Measurements from ENCODE around the gene PANK4. TPM values are rescaled to one million over a fixed set of nuclear protein-coding genes. Genes with fewer than 3 reads are reported as not detected.

Gene PANK4
- polyA plus RNA-seq, 1 experiment: 10.9 TPM

DNA sequence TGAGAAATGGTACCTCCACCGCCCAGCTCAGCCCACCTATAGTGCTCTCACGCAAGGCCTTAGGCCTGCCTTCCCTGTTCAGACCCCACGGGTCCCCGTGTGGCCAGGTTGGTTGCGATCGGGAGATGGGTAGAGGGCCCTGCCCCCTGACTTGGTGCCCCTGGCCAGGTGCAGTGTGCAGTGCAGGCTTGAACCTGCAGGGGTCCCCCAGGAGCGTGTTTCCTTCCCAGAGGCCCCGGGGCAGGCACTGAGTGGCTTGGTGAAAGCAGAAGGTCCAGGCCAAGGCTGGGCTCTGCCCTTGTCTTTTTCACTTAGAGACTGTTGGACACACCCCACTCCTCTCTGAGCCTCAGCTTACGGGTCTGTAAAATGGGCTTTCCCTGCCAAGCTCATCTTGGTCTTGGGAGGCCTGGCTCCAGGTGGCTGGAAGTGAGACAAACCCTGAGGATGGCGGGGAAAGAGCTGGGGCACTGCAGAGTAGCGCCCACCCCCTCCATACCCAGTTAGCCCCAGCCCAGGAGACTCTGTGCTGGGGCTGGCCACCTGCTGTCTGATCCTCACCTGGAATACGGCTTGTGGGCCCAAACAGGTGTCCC, 13.0 kb upstream of the PANK4 start:
- H3K27ac ChIP-seq (ENCODE audit: low read depth, low read length): no peak overlapping the region
- H3K4me3 ChIP-seq (ENCODE audit: low read depth, low read length): no peak overlapping the region
- ChIA-PET CTCF (no interaction called here), POLR2A (no interaction called here)
- DNase-seq (ENCODE audit: low read depth, low spot score): no peak
- H3K9me3 ChIP-seq (ENCODE audit: control insufficient read depth, insufficient read depth, low read length): no peaks in the 10 kb centered on the region; the same call in 1 of the 2 replicates
- TF ChIP-seq, protein P1, sequence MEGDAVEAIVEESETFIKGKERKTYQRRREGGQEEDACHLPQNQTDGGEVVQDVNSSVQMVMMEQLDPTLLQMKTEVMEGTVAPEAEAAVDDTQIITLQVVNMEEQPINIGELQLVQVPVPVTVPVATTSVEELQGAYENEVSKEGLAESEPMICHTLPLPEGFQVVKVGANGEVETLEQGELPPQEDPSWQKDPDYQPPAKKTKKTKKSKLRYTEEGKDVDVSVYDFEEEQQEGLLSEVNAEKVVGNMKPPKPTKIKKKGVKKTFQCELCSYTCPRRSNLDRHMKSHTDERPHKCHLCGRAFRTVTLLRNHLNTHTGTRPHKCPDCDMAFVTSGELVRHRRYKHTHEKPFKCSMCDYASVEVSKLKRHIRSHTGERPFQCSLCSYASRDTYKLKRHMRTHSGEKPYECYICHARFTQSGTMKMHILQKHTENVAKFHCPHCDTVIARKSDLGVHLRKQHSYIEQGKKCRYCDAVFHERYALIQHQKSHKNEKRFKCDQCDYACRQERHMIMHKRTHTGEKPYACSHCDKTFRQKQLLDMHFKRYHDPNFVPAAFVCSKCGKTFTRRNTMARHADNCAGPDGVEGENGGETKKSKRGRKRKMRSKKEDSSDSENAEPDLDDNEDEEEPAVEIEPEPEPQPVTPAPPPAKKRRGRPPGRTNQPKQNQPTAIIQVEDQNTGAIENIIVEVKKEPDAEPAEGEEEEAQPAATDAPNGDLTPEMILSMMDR (IDR thresholded peaks at IDR 0.05; ENCODE audit: low read depth, low read length): peak; percentile 28; the same call in 1 of the 2 replicates
- peaks cover 9% of the 10 kb centered on the region for H3K27me3 ChIP-seq (ENCODE audit: control insufficient read depth, insufficient read depth, low read length)

DNA sequence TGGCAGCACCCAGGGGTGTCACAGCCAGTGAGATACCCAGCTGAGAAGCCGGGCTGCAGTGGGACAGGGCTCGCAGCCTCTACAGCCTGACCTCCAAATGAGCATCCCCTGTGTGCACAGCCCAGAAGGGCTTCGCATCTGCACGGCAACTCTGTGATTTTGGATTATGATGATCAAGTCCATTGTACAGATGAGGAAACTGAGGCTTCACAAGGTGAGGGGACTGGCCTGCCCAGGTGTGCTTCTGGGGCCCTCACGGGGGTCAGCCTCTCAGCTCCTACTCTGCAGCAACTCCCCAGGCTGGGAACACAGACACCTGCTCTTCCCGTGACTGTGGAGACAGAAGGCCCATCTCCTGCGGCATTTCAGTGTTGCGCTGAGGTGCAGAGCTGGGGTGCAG, 12.5 kb upstream of the PANK4 start:
- no peak overlapping the region for H3K27ac ChIP-seq (ENCODE audit: low read depth, low read length)
- ChIA-PET POLR2A (no interaction called here), CTCF (no interaction called here)
- H3K27me3 ChIP-seq (ENCODE audit: control insufficient read depth, insufficient read depth, low read length): peaks cover 9% of the 10 kb centered on the region
- no peaks in the 10 kb centered on the region; the same call in 1 of the 2 replicates for H3K9me3 ChIP-seq (ENCODE audit: control insufficient read depth, insufficient read depth, low read length)
- no peak for DNase-seq (ENCODE audit: low read depth, low spot score)
- TF ChIP-seq, protein P1 (IDR thresholded peaks at IDR 0.05; ENCODE audit: low read depth, low read length): no peak
- no peak overlapping the region for H3K4me3 ChIP-seq (ENCODE audit: low read depth, low read length)

DNA sequence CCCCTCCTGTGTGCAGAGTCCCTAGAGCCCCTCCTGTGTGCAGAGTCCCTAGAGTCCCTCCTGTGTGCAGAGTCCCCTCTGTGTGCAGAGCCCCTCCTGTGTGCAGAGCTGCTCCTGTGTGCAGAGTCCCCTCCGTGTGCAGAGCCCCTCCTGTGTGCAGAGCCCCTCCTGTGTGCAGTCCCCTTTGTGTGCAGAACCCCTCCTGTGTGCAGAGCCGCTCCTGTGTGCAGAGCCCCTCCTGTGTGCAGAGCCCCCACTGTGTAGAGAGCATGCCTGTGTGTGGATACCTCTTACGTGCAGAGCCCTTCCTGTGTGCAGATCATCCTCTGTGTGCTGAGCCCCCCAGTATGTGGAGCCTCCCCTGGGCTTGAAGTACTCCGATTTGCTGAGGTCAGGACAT, 12.0 kb upstream of the PANK4 start:
- H3K9me3 ChIP-seq (ENCODE audit: control insufficient read depth, insufficient read depth, low read length): no peaks in the 10 kb centered on the region; the same call in 1 of the 2 replicates
- H3K27me3 ChIP-seq (ENCODE audit: control insufficient read depth, insufficient read depth, low read length): peaks cover 9% of the 10 kb centered on the region
- DNase-seq (ENCODE audit: low read depth, low spot score): no peak
- no peak overlapping the region for H3K4me3 ChIP-seq (ENCODE audit: low read depth, low read length)
- no peak overlapping the region for H3K27ac ChIP-seq (ENCODE audit: low read depth, low read length)
- ChIA-PET POLR2A (no interaction called here), CTCF (no interaction called here)
- TF ChIP-seq, protein P1 (IDR thresholded peaks at IDR 0.05; ENCODE audit: low read depth, low read length): no peak

DNA sequence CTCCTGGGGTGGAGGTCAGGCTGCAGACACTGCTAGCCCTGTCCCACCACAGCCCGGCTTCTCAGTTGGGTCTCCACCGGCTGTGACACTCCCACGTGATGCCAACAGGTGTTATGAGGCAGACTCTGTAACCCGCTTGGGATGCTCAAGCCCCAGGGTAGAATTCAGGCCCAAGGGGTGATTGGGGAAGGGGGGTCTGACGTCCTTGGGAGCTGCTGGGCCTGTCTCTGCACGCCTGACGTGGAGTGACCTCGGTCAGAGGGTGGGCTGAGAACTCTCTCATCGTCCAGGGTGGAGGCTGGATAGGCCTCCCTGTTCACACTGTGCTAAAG, 11.4 kb upstream of the PANK4 start:
- Histone ChIP-seq H3K27me3 (ENCODE audit: control insufficient read depth, insufficient read depth, low read length) (peaks cover 9% of the 10 kb centered on the region), H3K9me3 (ENCODE audit: control insufficient read depth, insufficient read depth, low read length) (no peaks in the 10 kb centered on the region; the same call in 1 of the 2 replicates), H3K4me3 (ENCODE audit: low read depth, low read length) (no peak overlapping the region), H3K27ac (ENCODE audit: low read depth, low read length) (no peak overlapping the region)
- TF ChIP-seq, protein P1 (IDR thresholded peaks at IDR 0.05; ENCODE audit: low read depth, low read length): no peak
- POLR2A ChIA-PET: no interaction called here
- DNase-seq (ENCODE audit: low read depth, low spot score): no peak
- CTCF ChIA-PET: no interaction called here

DNA sequence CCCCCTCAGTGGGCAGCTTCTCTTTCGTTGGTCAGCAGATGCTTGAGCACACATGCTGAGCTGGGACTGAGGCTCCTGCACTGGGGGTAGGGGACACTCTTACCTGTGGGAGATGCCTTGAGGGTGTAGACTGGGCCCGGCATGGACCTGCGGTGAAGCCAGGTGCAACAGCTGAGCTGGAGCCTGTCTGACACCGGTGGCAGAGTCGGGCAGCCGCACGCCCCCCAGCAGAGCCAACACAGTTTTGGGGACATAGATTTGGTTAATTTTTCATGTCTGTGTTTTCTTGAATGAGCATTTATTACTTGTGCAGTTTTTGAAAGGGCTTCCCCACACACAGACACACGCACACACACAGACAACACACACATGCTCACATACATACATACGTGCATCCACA, 9.6 kb upstream of the PANK4 start:
- Histone ChIP-seq H3K27ac (ENCODE audit: low read depth, low read length) (no peak overlapping the region), H3K27me3 (ENCODE audit: control insufficient read depth, insufficient read depth, low read length) (peaks cover 19% of the 10 kb centered on the region), H3K9me3 (ENCODE audit: control insufficient read depth, insufficient read depth, low read length) (no peaks in the 10 kb centered on the region; the same call in 1 of the 2 replicates), H3K4me3 (ENCODE audit: low read depth, low read length) (no peak overlapping the region)
- CTCF ChIA-PET: interaction anchor here (1.0 kb wide), 1 partner anchor 48 kb away, joined by 3 read pairs; no protein-coding TSS in a partner anchor
- POLR2A ChIA-PET: interaction anchor here (1.8 kb wide), 1 partner anchor 10 kb away, joined by 7 read pairs; the partner anchor contains the start of gene PANK4
- no peak for DNase-seq (ENCODE audit: low read depth, low spot score)
- TF ChIP-seq, protein P1 (IDR thresholded peaks at IDR 0.05; ENCODE audit: low read depth, low read length): no peak
